CD4-positive, alpha-beta T cell treated with Interleukin-4 for 1 hour (primary cell): ENCODE results near the gene BBC3.
"Not testable (repeated sequence)": the region's sequence is repeated elsewhere in the genome, so short reads cannot be mapped to it uniquely, and the experiment has no call there.

Experiments used
- DNase-seq, 2 donors: peaks; one replicate each; pipeline ENCODE4 v3.0.0-alpha.2; 2020 to 2022

Gene BBC3

GRCh38 chr19:47257411-47258169, 26.6 kb upstream of the BBC3 start:
- DNase-seq: no peak

DNA sequence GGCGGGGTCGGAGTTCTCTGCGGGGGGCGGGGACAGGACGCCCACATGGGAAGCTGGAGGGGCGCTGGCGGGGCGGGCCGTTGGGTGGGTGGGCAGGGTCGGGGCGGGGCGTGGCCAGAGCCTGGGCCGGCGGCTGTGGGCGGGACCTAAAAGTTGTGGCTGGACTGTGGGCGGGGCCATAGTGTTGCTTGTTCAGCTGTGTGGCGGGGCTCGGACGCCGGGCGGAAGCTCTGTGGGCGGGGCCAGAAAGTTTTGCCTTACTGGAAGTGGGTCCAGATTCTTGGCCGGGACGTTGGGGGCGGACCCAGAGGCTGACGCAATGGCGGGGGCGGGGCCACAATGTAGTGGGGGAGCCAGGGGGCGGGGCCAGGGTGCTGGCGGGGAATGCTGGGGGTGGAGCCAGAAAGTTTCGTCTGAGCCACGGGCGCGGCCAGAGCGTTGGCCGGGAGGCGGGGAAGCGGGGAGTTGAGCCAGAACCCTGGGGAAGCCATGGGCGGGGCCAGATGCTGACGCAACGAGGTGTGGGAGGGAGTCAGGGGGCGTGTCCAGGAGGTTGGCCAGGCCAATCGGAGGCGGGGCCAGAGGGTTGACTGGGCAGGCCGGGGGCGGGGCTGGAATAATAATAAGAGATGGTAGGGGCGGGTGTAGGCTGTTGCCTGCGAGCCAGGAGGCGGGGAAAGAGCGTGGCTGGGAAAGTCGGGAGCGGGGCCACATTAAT, 25.9 kb upstream of the BBC3 start:
- DNase-seq: peak; percentile 99

DNA sequence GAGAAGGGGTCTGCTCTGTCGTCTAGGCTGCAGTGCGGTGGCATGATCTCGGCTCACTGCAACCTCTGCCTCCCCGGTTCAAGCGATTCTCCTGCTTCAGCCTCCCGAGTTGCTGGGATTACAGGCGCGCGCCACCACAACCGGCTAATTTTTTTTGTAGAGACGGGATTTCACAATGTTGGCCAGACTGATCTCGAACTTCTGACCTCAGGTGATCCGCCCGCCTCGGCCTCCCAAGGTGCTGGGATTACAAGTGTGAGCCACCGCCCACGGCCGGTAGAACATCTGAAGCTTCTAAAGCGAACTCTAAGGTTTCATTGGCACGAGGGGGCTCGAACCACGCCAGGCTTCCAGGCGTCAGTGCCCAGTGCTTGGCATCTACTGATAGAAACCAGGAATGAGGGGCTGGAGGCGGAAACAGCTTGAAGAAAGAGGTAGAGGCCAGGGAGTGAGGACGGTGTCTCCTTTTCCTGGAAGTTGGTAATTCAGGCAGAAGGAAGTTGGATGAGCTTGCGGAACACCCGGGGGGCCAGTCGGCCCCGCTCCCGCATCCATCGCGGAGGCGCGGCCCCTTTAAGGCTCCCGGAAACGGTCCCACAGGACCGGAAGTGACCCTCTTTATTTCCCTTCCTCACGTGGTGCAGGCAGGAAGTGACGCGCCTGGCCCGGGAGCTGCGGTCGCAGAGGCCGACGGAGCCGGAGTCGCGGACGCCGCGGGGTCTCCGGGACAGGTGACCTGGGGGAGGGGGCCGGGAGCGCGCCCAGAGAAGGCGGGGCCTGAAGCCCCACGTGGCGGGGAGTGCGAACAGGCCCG, 25.1 kb upstream of the BBC3 start, which contains the start of gene CCDC9:
Gene CCDC9 (plus strand): TSS at position 647 of the 814 bp plus-strand sequence. CDS start 1,876 bp downstream, outside the sequence.
- peak; percentile 95 to 96 for DNase-seq

DNA sequence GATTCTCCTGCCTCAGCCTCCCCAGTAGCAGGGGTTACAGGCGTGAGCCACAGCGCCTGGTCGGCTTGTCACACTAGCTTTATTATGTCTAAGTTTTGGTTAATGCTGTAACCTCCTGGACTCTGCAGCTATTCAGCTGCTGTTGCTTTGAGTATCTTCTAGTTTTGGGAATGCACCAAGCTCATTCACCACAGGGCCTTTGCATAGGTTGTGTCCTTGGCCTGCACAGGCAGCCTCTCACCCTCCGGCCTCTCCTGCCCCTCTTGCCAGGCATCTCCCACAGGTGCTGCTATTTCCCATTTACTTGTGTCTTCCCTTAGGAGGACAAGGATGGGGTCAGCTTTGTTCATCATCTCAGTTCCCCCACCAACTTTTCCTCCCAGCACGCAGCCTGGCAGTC, 23.0 kb upstream of the BBC3 start:
- peak in 1 of 2 donors; percentile 8 for DNase-seq

- DNase-seq: no peak
Observed at GRCh38 chr19:47253467-47253881, 22.5 kb upstream of the BBC3 start.

- DNase-seq: not testable (repeated sequence)
Observed at GRCh38 chr19:47253016-47253415, 22.0 kb upstream of the BBC3 start.

GRCh38 chr19:47247308-47247990, 16.4 kb upstream of the BBC3 start:
- DNase-seq: peak; percentile 76 to 83

- DNase-seq: peak; percentile 93 to 94
Observed at GRCh38 chr19:47243776-47244547, 13.0 kb upstream of the BBC3 start.

GRCh38 chr19:47243364-47243775, 12.4 kb upstream of the BBC3 start:
- DNase-seq: peak in 1 of 2 donors; percentile 31

GRCh38 chr19:47241919-47242577, 11.0 kb upstream of the BBC3 start:
- peak in 1 of 2 donors; percentile 37 for DNase-seq

GRCh38 chr19:47240996-47241918, 10.3 kb upstream of the BBC3 start:
- peak; percentile 91 to 93 for DNase-seq

GRCh38 chr19:47240556-47240955, 9.6 kb upstream of the BBC3 start:
- no peak for DNase-seq

DNA sequence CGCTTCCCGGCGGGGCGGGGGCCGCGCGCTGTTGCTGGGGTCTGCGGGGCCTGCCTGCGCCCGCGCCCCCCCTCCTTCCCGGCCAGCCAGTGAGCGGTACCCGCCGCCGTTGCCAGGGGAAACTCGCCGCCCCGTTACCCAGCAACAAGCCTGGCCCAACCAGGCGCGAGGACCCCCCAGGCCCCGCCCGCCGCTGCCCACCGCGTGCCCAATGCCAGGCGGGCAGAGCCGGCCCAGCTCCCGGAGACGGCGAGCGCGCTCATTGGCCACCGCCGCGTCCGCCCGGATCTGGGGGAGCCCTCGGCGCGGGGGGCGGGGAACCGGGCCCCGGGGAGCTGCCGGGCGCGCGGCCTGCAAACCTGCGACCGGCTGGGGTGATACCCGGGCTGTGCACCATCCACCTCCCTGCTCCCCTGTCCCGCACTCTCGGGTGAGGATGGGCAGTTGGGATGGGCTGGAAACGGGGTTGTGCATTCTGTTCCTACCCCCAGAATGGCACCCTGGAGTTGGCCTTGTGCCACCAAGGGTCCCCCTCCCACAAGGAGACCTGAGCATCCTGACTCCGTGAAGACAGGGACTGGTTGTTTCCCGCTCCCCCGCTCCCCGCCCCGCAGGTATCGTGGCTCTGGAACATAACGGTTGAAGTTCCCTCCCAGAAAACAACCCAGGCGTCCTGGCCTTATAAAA, 8.8 kb upstream of the BBC3 start:
- peak; percentile 79 to 88 for DNase-seq

DNA sequence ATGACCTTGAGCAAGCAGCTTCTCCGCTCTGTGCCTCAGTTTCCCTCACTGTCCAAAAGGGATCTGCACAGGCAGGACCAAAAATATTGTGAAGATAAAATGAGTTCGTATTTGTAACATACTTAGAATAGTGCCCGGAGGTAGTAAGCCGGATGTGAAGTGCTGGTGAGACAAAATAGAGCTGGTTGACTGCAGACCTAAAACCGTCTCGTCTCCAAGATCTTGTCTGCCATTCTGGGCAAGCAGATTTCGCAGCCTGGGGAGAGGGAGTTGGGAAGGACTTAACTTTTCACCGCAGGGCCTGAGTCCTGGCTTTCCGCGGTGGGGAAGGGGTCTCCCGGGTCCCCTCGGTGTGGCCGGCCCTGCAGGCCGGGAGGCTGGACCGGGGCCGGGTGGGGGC, 8.2 kb upstream of the BBC3 start:
- peak in 1 of 2 donors; percentile 42 for DNase-seq

GRCh38 chr19:47236072-47236675, 5.2 kb upstream of the BBC3 start:
- DNase-seq: no peak

DNA sequence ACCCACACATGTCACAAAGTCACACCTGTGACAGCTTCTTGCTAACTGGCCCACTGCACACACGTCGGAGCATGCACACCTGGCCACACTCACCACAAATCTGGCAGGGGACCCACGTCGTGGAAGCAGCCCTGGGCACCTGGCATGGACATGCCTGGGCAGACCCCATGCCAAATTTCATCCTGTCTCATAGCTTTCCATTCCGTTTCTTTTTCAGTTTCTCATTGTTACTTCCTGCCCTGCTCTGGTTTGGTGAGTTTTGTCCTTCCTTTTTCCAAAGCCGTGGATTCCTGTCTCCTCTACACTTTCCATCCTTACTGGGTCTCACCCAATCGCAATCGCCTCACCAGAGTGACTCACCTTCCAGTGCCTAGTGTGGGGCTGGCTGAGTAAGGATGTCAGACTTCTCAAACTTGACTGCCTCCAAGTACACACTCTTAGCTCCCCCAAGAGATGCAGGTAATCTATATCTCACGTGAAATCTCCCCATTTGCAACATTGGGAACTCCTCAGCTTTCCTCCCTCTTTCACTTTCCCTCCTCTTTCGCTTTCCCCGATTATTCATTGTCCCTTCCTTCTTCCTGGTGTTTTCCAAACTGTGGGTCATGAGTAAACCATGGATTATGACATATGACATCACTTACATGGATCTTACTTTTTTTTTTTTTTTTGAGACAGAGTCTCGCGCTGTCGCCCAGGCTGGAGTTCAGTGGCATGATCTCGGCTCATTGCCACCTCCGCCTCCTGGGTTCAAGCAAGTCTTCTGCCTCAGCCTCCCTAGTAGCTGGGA, 1.6 kb upstream of the BBC3 start:
- no peak for DNase-seq

- peak; percentile 93 to 94 for DNase-seq
Observed at GRCh38 chr19:47231215-47232054, 436 bp upstream of the BBC3 start.
